Stimulated activated CD4-positive, alpha-beta T cell treated with anti-CD3 and anti-CD28 coated beads, Interleukin-1b, Interleukin-23, amount 100 ng/mL, for 1 hour (primary cell): ENCODE results near the gene NFYC.

Source experiments
- DNase-seq, 2 donors: peaks; one replicate each; pipeline ENCODE4 v3.0.0-alpha.2; 2020; ENCODE audit warnings: low read depth in 2 of 2

NFYC gene

GRCh38 chr1:40739455-40740008 lies 48.0 kb downstream of the NFYC start:
- no peak for DNase-seq

GRCh38 chr1:40740039-40740996 lies 48.8 kb downstream of the NFYC start:
- no peak for DNase-seq

- no peak for DNase-seq
Observed at GRCh38 chr1:40740997-40741736, 49.7 kb downstream of the NFYC start.

DNA sequence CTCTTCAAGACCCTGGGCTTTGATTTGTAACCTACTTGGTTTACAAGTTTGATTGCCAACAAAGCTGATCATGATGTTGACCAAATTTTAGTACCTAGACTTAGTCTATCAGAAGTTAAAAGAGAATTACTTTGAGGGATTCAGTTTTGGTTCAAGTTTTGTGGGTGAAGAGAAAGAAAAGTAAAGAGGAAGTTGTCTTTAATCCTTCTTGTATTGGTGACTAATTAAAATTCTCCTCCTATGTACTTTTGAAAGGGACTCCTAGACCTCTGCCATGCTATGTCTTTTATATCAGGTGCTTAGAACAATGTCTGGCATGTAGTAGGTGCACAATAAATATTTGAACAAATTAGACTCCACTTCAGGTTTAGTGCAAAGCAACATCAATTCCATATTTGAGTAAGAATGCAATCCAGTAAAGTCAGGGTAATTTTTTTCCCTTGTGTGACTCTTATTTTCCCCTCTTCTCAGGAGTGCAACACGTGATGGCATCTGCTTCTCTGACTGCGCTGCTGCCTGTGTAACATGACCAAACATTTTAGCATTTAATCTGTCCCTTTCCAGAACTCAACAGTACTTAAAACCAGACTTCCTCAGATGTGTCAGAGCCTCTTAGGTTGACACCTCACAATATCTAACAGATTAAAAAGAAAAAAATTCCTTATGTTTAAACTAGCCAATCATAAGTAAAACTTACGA lies 51.0 kb downstream of the NFYC start:
- no peak for DNase-seq

DNA sequence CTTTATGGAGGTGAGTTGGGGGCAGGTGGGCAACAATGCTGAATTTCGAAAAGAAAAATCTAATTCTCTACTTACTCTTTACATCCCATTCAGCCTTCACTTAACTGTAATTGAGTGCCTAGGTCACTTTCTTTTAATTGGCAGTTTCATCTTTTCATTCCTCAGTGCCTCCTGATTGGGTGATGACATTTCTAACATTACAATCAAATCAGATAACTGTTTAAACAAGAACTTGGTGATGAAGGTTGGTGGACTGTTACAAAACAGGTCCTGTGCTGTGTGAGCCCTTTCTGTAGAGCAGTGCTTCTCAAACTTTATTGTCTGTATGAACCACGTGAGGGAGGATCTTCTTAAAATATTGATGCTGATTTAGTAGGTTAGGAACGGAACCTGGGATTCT lies 51.9 kb downstream of the NFYC start:
- no peak for DNase-seq

GRCh38 chr1:40743860-40744259 lies 52.4 kb downstream of the NFYC start:
- no peak for DNase-seq

DNA sequence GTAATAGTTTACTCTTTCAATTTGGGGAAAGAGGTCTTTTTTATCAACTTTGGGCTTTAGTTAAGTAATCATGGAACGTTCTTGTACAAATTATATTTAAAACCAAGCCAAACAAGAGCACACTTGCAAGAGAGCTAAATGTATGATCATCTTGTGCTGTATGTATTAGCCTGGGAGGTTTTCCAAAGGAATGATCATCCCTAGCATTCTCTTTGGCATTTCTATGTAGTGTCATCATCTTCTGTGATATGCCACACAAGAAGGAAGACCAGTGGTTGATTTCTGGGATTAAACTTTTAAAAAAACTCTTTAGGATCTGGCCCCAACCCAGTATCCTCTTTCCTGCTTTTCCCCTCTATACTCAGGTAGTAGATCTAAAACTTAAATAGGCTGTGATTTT lies 53.7 kb downstream of the NFYC start:
- DNase-seq: no peak

GRCh38 chr1:40746344-40747090 lies 55.0 kb downstream of the NFYC start:
- no peak for DNase-seq

DNA sequence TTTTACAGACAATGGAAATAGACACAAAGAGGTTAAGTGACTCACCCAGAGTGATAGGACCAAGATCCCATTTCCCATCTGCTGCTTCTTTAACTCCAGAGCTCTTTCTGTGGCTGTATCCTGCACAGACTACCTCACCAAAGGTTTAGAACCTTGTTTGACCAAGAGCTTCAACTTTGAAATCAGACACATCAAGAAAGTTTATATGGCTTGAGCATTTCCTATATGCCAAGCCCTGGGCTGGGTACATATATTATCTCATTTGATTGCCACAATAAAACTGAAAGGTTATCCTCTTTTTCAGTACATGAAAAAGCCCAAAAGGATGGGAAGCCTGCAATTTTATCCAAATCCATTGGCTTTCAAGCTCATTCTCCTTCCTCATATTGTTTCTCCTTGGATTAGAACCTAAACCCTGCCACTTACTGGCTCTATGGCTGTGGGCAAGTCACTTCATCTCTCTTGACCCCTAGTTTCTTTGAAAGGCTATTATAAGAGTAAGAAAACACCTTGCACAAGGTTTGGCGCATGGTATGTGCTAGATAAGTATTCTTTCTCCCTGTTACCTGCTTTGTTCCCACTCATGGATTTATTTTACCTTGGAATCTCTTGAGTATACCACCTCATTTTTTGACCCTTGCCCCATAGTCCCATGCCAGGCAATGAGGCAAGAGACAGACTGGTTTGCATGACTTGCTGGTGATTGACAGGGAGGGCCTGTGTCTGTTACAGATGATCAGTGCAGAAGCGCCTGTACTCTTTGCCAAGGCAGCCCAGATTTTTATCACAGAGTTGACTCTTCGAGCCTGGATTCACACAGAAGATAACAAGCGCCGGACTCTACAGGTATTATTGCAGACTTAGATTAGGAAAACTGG lies 57.6 kb downstream of the NFYC start:
- no peak for DNase-seq

DNA sequence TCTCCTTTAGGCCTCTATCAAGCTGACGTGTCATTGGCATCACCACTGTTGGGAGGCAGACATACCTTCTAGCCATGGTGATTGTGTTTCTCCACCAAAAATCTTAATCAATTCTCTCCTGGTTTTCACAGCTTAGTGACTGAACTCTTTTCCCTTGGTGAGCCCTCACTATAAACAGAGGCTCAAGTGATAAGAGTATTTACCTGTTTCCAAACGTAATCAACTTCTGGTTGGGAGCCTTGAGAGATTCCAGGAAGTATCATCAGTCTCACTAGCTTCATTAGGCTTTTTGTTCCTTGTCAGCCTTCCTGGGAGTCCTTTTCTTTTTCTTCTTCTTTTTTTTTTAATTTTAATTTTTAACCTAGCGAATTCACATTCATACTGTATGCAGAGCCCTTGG lies 58.3 kb downstream of the NFYC start:
- DNase-seq: no peak

- no peak for DNase-seq
Observed at GRCh38 chr1:40750451-40750908, 59.0 kb downstream of the NFYC start.

- no peak for DNase-seq
Observed at GRCh38 chr1:40751802-40752201, 60.3 kb downstream of the NFYC start.

DNA sequence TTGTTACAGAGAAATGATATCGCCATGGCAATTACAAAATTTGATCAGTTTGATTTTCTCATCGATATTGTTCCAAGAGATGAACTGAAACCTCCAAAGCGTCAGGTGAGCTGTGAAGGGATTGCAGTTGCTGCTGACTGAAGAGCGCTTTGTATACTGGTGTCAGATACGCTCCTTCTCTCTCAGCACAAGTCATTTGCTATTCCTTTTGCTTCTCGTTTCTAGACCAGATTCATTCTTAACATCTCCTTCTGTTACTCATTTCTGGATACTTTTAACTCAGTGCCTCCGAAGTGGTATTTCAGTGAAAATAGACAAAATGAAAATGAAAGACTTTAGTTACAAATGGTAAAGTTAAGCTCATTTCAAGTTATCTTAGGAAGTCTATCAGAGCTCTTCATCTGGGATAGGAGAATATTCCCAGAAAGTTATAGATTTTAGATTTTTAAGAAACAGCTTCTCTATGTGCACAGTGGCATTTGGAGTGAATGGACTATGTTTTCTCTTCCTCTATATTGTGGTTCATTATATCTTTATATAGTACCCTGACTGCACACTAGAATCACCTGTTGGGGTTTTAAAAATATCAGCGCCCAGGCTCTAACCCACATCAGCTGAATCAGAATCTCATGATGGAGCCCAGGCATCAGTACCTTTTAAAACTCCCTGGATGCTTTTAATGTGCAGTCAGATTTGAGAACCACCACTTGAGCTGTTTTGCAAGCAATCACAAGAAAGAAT lies 61.8 kb downstream of the NFYC start:
- DNase-seq: no peak

GRCh38 chr1:40754201-40754600 lies 62.7 kb downstream of the NFYC start:
- no peak for DNase-seq

GRCh38 chr1:40755067-40755466 lies 63.6 kb downstream of the NFYC start:
- DNase-seq: no peak

- DNase-seq: no peak
Observed at GRCh38 chr1:40756523-40756922, 65.0 kb downstream of the NFYC start.

- no peak for DNase-seq
Observed at GRCh38 chr1:40757084-40757483, 65.6 kb downstream of the NFYC start.

GRCh38 chr1:40758004-40758403 lies 66.5 kb downstream of the NFYC start:
- no peak for DNase-seq

DNA sequence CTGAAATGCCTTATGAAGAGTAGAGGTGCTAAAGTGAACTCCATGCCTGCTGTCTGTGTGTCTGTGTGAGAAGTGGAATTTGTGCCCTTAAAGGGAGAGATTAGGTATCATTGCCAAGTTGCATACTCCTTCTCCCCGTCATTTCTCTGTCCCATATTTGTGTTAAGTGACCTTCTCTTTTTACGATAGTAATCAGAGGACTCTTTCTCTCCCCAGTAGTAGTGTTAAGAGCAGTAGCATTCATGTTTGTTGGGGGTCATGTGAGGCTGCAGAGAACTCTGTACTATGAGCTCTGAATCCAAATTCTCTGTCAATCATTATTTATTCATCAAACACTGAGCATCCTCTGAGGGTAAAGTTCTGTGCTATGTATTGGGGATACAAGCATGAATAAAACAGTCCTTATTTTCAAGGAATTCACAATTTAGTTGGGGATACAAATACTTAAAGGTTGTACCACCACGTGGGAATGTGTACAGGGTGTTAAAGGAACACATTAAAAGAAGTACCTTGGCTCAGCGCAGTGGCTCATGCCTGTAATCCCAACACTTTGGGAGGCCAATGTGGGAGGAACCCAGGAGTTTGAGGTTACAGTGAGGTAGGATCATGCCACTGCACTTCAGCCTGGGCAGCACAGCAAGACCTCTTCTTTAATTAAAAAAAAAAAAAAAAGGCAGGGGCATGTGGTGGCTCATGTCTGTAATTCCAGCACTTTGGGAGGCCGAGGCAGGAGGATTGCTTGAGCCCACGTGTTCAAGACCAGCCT lies 67.3 kb downstream of the NFYC start:
- DNase-seq: no peak
